ENCODE results near the gene KRT33A. TPM values are rescaled to one million over a fixed set of nuclear protein-coding genes. Genes with fewer than 3 reads are reported as not detected.
A peak's percentile ranks its signal among the peaks of the same experiment; 100 is the strongest.

The KRT33A gene
- polyA plus RNA-seq, 6 donors from 2014 or later: not detected

DNA sequence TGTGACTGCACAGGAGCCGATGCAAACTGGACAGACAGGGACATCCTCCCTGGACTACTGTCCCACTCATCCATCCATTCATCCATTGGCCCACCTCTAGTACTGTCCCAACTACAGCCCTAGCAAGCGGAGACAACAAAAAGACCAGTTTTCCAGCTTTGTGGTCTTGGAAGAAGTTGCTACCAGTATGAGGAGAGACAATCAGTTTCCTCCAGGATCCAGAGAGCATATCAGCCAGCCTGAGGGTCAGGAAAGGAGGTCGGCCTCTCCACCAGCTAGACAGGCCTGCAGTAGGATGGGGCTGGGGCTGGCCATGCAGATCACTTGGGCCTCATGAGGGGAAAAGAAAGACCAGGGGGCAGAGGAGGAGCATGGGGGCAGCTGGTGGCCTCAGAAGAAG, 16.8 kb downstream of the KRT33A start:
- Mint-ChIP-seq H3K36me3 (no peaks in the 10 kb centered on the region), H3K27me3 (peaks cover 13 to 38% (median 33%) of the 10 kb centered on the region in 3 donors), H3K27ac (peak overlapping the region in 1 of 6 donors; percentile 44), H3K4me3 (no peak overlapping the region), H3K9me3 (peaks cover 0 to 1% (median 0%) of the 10 kb centered on the region in 7 donors), H3K4me1 (peaks cover 0 to 11% (median under 1%) of the 10 kb centered on the region in 3 donors)
- ATAC-seq (ENCODE audit: low read depth in 2 of 2): no peak
- DNase-seq: no peak

DNA sequence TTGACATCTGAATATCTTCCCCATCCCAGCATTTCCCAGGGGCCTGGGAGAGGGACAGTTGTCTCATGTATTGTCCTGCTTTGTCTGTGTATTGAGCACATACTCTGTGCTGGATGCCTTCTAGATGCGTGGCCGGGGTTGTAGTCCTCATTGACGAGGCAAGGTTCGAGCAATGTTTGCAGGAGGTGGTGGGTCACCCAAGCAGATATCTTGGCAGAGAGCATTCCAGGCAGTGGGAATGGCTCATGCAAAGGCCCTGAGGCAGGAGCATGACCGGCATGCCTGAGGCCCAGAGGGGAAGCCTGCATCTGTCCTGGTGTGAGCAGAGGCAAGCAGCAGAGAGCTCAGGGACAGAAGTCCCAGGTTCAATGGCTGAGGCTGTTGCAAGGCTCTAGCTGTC, 17.5 kb downstream of the KRT33A start:
- Mint-ChIP-seq H3K36me3 (no peaks in the 10 kb centered on the region), H3K4me1 (peaks cover 0 to 10% (median 5%) of the 10 kb centered on the region in 3 donors), H3K9me3 (peaks cover 0 to 1% (median 0%) of the 10 kb centered on the region in 7 donors), H3K4me3 (no peak overlapping the region), H3K27me3 (peaks cover 13 to 38% (median 33%) of the 10 kb centered on the region in 3 donors), H3K27ac (no peak overlapping the region)
- no peak for DNase-seq
- no peak for ATAC-seq (ENCODE audit: low read depth in 2 of 2)

GRCh38 chr17:41332239-41332638, 18.4 kb downstream of the KRT33A start:
- peak overlapping the region in 1 of 6 donors; percentile 25 for H3K27ac Mint-ChIP-seq
- H3K4me1 Mint-ChIP-seq: peaks cover 0 to 12% (median 5%) of the 10 kb centered on the region in 3 donors
- H3K9me3 Mint-ChIP-seq: peaks cover 0 to 1% (median 0%) of the 10 kb centered on the region in 7 donors
- no peak overlapping the region for H3K4me3 Mint-ChIP-seq
- H3K36me3 Mint-ChIP-seq: no peaks in the 10 kb centered on the region
- ATAC-seq (ENCODE audit: low read depth in 2 of 2) (no peak), DNase-seq (no peak)
- H3K27me3 Mint-ChIP-seq: peaks cover 9 to 38% (median 33%) of the 10 kb centered on the region in 3 donors

- no peak for ATAC-seq (ENCODE audit: low read depth in 2 of 2)
- peaks cover 0 to 13% (median 5%) of the 10 kb centered on the region in 3 donors for H3K4me1 Mint-ChIP-seq
These were observed 19.0 kb downstream of the KRT33A start for GRCh38 chr17:41331606-41332005.

GRCh38 chr17:41329279-41329948, 21.2 kb downstream of the KRT33A start:
- peaks cover 0 to 8% (median 7%) of the 10 kb centered on the region in 3 donors for H3K4me1 Mint-ChIP-seq
- H3K36me3 Mint-ChIP-seq: no peaks in the 10 kb centered on the region

More at GRCh38 chr17:41331606-41332005, 19.0 kb downstream of the KRT33A start:
- peak overlapping the region in 2 of 6 donors; percentile 53 to 68 for H3K27ac Mint-ChIP-seq
- H3K27me3 Mint-ChIP-seq: peaks cover 9 to 38% (median 33%) of the 10 kb centered on the region in 3 donors
- H3K36me3 Mint-ChIP-seq: no peaks in the 10 kb centered on the region
- H3K9me3 Mint-ChIP-seq: peaks cover 0 to 1% (median 0%) of the 10 kb centered on the region in 7 donors
- no peak for DNase-seq
- peak overlapping the region in 1 of 8 donors; percentile 66 for H3K4me3 Mint-ChIP-seq

DNA sequence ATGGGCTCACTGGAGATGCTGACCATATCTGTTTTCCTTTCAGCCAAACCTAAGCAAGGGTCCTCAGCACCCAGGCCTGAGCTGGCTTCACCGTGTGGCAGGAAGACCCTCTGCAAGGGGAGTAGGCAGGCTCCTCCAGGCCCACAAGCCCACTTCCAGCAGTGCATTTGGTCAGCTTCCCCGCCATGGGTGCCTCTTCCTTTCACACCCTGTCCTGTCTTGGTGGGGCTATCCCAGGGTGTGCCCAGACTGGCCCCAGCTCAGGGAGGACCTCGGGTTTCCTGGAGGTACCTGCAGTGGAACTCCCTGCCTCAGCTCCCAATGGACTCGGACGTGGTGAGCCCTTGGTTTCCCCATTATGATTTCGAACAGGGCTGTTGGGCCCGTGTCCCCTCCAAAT, 22.4 kb downstream of the KRT33A start:
- H3K4me3 Mint-ChIP-seq: no peak overlapping the region
- DNase-seq (no peak), ATAC-seq (ENCODE audit: low read depth in 2 of 2) (no peak)
- peak overlapping the region in 1 of 6 donors; percentile 62 for H3K27ac Mint-ChIP-seq
- H3K9me3 Mint-ChIP-seq: no peaks in the 10 kb centered on the region
- H3K27me3 Mint-ChIP-seq: peaks cover 0 to 27% (median 17%) of the 10 kb centered on the region in 3 donors
- H3K36me3 Mint-ChIP-seq: no peaks in the 10 kb centered on the region
- H3K4me1 Mint-ChIP-seq: peaks cover 0 to 16% (median 9%) of the 10 kb centered on the region in 3 donors

More at GRCh38 chr17:41329279-41329948, 21.2 kb downstream of the KRT33A start:
- H3K27ac Mint-ChIP-seq: no peak overlapping the region
- H3K9me3 Mint-ChIP-seq: peaks cover 0 to 1% (median 0%) of the 10 kb centered on the region in 7 donors
- ATAC-seq (ENCODE audit: low read depth in 2 of 2) (peak in 1 of 2 donors; percentile 28), DNase-seq (no peak)
- H3K27me3 Mint-ChIP-seq: peaks cover 5 to 26% (median 26%) of the 10 kb centered on the region in 3 donors
- no peak overlapping the region for H3K4me3 Mint-ChIP-seq

- Mint-ChIP-seq H3K4me1 (peaks cover 4 to 19% (median 13%) of the 10 kb centered on the region in 3 donors), H3K27ac (peak overlapping the region in 1 of 6 donors; percentile 82), H3K4me3 (no peak overlapping the region), H3K27me3 (peaks cover 0 to 20% (median 13%) of the 10 kb centered on the region in 3 donors), H3K36me3 (no peaks in the 10 kb centered on the region), H3K9me3 (no peaks in the 10 kb centered on the region)
- ATAC-seq (ENCODE audit: low read depth in 2 of 2) (no peak), DNase-seq (no peak)
These were observed 23.1 kb downstream of the KRT33A start for GRCh38 chr17:41327411-41328120.

- no peak for DNase-seq
- peak overlapping the region in 1 of 8 donors; percentile 30 for H3K4me3 Mint-ChIP-seq
- H3K9me3 Mint-ChIP-seq: no peaks in the 10 kb centered on the region
- no peaks in the 10 kb centered on the region for H3K36me3 Mint-ChIP-seq
- no peak for ATAC-seq (ENCODE audit: low read depth in 2 of 2)
- H3K27me3 Mint-ChIP-seq: peaks cover 0 to 9% (median 2%) of the 10 kb centered on the region in 3 donors
- H3K27ac Mint-ChIP-seq: peak overlapping the region in 1 of 6 donors; percentile 4
- peaks cover 8 to 23% (median 19%) of the 10 kb centered on the region in 3 donors for H3K4me1 Mint-ChIP-seq
These were observed 24.2 kb downstream of the KRT33A start for GRCh38 chr17:41326173-41327145.

GRCh38 chr17:41325611-41326010, 25.0 kb downstream of the KRT33A start:
- ATAC-seq (ENCODE audit: low read depth in 2 of 2) (no peak), DNase-seq (no peak)
- Mint-ChIP-seq H3K4me1 (peaks cover 8 to 28% (median 19%) of the 10 kb centered on the region in 3 donors), H3K4me3 (no peak overlapping the region), H3K36me3 (no peaks in the 10 kb centered on the region), H3K27me3 (peaks cover 0 to 8% (median 0%) of the 10 kb centered on the region in 3 donors), H3K27ac (peak overlapping the region in 1 of 6 donors; percentile 38), H3K9me3 (peaks cover 0 to 5% (median 1%) of the 10 kb centered on the region in 7 donors)

- Mint-ChIP-seq H3K27me3 (peaks cover 0 to 8% (median 0%) of the 10 kb centered on the region in 3 donors), H3K4me1 (peaks cover 8 to 29% (median 19%) of the 10 kb centered on the region in 3 donors), H3K9me3 (peaks cover 0 to 10% (median 3%) of the 10 kb centered on the region in 7 donors), H3K27ac (no peak overlapping the region), H3K4me3 (no peak overlapping the region), H3K36me3 (no peaks in the 10 kb centered on the region)
- DNase-seq (no peak), ATAC-seq (ENCODE audit: low read depth in 2 of 2) (no peak)
These were observed 25.5 kb downstream of the KRT33A start for GRCh38 chr17:41325126-41325525.

- Mint-ChIP-seq H3K4me3 (no peak overlapping the region), H3K36me3 (peaks cover 0 to 6% of the 10 kb centered on the region in 2 donors), H3K9me3 (peaks cover 3 to 17% (median 8%) of the 10 kb centered on the region in 7 donors), H3K27me3 (peaks cover 0 to 8% (median 0%) of the 10 kb centered on the region in 3 donors), H3K4me1 (peaks cover 8 to 29% (median 19%) of the 10 kb centered on the region in 3 donors), H3K27ac (peak overlapping the region in 2 of 6 donors; percentile 63 to 82)
- ATAC-seq (ENCODE audit: low read depth in 2 of 2) (no peak), DNase-seq (no peak)
These were observed 26.2 kb downstream of the KRT33A start for GRCh38 chr17:41324180-41325075.
